ENCODE data around the gene DECR2. TPM values are rescaled to one million over a fixed set of nuclear protein-coding genes. Genes with fewer than 3 reads are reported as not detected.

The DECR2 gene
- total and polyA plus RNA-seq, 2 of the 13 experiments (the other 11 are each of a cell fraction or from before 2014, with no cell fraction given): 36.3 to 44.6 TPM

DNA sequence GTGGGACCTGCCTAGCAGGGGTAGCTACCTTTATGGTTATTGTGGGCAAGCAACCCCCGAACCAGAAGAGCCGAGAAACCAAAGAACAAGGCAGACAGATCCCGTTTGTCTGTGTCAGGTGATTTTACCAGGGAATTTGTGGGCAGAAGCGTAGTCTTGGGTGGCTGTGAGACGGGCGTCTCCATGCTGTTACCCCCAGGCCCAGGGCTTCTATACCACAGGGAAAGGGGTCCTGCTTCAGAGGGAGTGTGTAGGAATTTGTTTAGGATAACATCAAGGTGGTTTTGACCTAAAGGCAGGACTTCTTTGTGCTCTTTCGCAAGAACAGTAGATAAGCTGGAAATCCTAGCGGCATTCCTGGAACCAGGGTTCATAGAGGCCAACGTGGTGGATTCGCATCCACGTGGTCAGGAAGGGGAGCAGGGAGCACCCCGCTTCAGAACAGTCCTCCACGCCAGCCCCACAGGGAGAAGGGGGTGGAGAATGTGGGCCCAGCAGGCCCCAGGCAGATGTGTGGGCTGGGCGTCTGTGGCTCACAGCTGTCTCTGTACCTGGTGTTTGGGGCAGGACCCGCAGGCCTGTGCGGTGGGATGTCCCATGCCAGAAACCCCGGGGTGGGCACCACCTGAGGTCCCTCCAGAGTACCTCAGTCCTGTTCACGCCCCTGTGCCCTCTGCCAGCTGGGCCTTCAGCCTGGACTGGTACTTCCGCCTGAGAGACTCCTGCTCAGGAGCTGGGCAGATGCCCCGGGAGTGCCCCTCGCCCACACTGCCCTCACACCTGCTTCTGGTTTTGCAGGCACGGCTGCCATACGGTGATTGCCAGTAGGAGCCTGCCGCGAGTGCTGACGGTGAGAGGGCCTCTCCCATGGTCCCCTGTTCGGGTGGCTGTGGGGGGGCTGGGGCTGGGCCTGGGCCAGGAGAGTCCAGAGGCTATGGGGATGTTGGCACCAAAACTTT, 4.1 kb downstream of the DECR2 start (continued):
- TF ChIP-seq ZNF83 (CRISPR knock-in tag; IDR thresholded peaks at IDR 0.05; ENCODE audit: borderline replicate concordance): no peak
- no peak; the same call in 1 of the 2 replicates for TF ChIP-seq THAP9 (CRISPR knock-in tag; IDR thresholded peaks at IDR 0.05; ENCODE audit: borderline replicate concordance)
- no peak for TF ChIP-seq SNAI1 (CRISPR knock-in tag; IDR thresholded peaks at IDR 0.05; ENCODE audit: borderline replicate concordance)
- TF ChIP-seq ZNF850 (CRISPR knock-in tag; conservative IDR thresholded peaks at IDR 0.05): no peak
- peak; percentile 85 for TF ChIP-seq PRDM10 (CRISPR knock-in tag; IDR thresholded peaks at IDR 0.05; ENCODE audit: low read depth)
- TF ChIP-seq TCF12 (IDR thresholded peaks at IDR 0.05): no peak
- TF ChIP-seq TCF12 (CRISPR knock-in tag; IDR thresholded peaks at IDR 0.05): no peak
- TF ChIP-seq ZZZ3 (CRISPR knock-in tag; IDR thresholded peaks at IDR 0.05; ENCODE audit: borderline replicate concordance): no peak
- peak; percentile 82 for TF ChIP-seq FOXO1 (CRISPR knock-in tag; IDR thresholded peaks at IDR 0.05)
- no peak for TF ChIP-seq ZBTB8A (CRISPR knock-in tag; IDR thresholded peaks at IDR 0.05; ENCODE audit: borderline replicate concordance, low read depth)
- TF ChIP-seq KAT8 (CRISPR knock-in tag; IDR thresholded peaks at IDR 0.05): peak; percentile 83
- TF ChIP-seq, protein P1, sequence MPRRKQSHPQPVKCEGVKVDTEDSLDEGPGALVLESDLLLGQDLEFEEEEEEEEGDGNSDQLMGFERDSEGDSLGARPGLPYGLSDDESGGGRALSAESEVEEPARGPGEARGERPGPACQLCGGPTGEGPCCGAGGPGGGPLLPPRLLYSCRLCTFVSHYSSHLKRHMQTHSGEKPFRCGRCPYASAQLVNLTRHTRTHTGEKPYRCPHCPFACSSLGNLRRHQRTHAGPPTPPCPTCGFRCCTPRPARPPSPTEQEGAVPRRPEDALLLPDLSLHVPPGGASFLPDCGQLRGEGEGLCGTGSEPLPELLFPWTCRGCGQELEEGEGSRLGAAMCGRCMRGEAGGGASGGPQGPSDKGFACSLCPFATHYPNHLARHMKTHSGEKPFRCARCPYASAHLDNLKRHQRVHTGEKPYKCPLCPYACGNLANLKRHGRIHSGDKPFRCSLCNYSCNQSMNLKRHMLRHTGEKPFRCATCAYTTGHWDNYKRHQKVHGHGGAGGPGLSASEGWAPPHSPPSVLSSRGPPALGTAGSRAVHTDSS (CRISPR knock-in tag; conservative IDR thresholded peaks at IDR 0.05): no peak
- TF ChIP-seq KAT7 (CRISPR knock-in tag; IDR thresholded peaks at IDR 0.05; ENCODE audit: borderline replicate concordance): no peak
- peak; percentile 50; the same call in 1 of the 2 replicates for TF ChIP-seq ZNF460 (CRISPR knock-in tag; IDR thresholded peaks at IDR 0.05; ENCODE audit: borderline replicate concordance)
- TF ChIP-seq ZNF138 (CRISPR knock-in tag; IDR thresholded peaks at IDR 0.05; ENCODE audit: low read depth): no peak
- no peak for TF ChIP-seq ZNF260 (CRISPR knock-in tag; IDR thresholded peaks at IDR 0.05; ENCODE audit: borderline replicate concordance, low read depth)
- no peak for TF ChIP-seq SNRNP70 (IDR thresholded peaks at IDR 0.05; ENCODE audit: low read depth, low read length)
- TF ChIP-seq YEATS4 (CRISPR knock-in tag; IDR thresholded peaks at IDR 0.05; ENCODE audit: borderline replicate concordance): peak; percentile 93
- peak; percentile 3; the same call in 1 of the 2 replicates for TF ChIP-seq NRL (CRISPR knock-in tag; IDR thresholded peaks at IDR 0.05; ENCODE audit: borderline replicate concordance)
- no peak for TF ChIP-seq SRSF9 (IDR thresholded peaks at IDR 0.05; ENCODE audit: borderline replicate concordance, insufficient read depth, low read depth, low read length, poor library complexity, severe bottlenecking)

Data from HepG2 (cell line).